IgD-negative memory B cell (primary cell): ENCODE results near the gene KDM2A. TPM values are rescaled to one million over a fixed set of nuclear protein-coding genes. Genes with fewer than 3 reads are reported as not detected.
"Not testable (repeated sequence)": the region's sequence is repeated elsewhere in the genome, so short reads cannot be mapped to it uniquely, and the experiment has no call there.

ENCODE experiments used
- H3K27ac Mint-ChIP-seq, 3 donors: one replicate each; pipeline ENCODE4 v1.8.0; 2020 to 2022; ENCODE audit warnings: mild to moderate bottlenecking in 3 of 3, mixed read lengths in 3 of 3, moderate library complexity in 1 of 3
- H3K27me3 Mint-ChIP-seq: one replicate; pipeline ENCODE4 v1.8.0; 2021; ENCODE audit warnings: mixed read lengths
- H3K36me3 Mint-ChIP-seq: one replicate; pipeline ENCODE4 v1.8.0; 2020; ENCODE audit warnings: mild to moderate bottlenecking, mixed read lengths
- H3K4me1 Mint-ChIP-seq, 3 donors: one replicate each; pipeline ENCODE4 v1.8.0; 2020 to 2022; ENCODE audit warnings: mixed read lengths in 3 of 3, mild to moderate bottlenecking in 1 of 3
- H3K4me3 Mint-ChIP-seq, 4 donors: one replicate each; pipeline ENCODE4 v1.8.0; 2020 to 2022; ENCODE audit warnings: mild to moderate bottlenecking in 4 of 4, mixed read lengths in 4 of 4, moderate library complexity in 3 of 4
- H3K9me3 Mint-ChIP-seq, 3 donors: one replicate each; pipeline ENCODE4 v1.8.0; 2020 to 2021; ENCODE audit warnings: mixed read lengths in 3 of 3, mild to moderate bottlenecking in 1 of 3
- polyA plus RNA-seq: library from polyadenylated mRNA; unstranded; fragments of 300-500 nt; fragmentation: Illumina TruSeq; gene quantifications from one replicate; pipeline ENCODE4 v1.2.3, GENCODE V29; 2021

KDM2A gene
- polyA plus RNA-seq, 1 donor from 2014 or later: 25.1 TPM

DNA sequence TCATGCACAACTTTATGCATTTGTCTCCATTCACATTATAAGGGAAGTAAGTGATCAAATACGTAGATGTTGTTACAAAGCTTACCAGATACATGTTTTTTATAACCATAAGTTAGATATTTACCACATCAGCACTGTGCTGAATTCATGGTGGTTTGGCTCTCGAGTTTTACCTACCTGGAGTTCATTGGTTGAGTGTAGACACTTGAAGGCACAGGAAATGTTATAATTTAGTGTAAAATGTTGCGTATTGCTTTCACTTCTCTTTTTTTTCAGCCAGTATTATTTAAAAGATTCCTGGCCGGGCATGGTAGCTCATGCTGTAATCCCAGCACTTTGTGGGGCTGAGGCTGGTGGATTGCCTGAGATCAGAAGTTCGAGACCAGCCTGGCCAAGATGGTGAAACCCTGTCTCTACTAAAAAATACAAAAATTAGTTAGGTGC is 94.1 kb downstream of the KDM2A start:
- Mint-ChIP-seq H3K27me3 (no peaks in the 10 kb centered on the region), H3K4me3 (peak overlapping the region in 2 of 4 donors; percentile 56 to 57), H3K9me3 (no peaks in the 10 kb centered on the region), H3K27ac (peak overlapping the region; percentile 1 to 80 (median 63)), H3K36me3 (peaks cover 7% of the 10 kb centered on the region), H3K4me1 (peaks cover 12 to 20% (median 16%) of the 10 kb centered on the region in 3 donors)

DNA sequence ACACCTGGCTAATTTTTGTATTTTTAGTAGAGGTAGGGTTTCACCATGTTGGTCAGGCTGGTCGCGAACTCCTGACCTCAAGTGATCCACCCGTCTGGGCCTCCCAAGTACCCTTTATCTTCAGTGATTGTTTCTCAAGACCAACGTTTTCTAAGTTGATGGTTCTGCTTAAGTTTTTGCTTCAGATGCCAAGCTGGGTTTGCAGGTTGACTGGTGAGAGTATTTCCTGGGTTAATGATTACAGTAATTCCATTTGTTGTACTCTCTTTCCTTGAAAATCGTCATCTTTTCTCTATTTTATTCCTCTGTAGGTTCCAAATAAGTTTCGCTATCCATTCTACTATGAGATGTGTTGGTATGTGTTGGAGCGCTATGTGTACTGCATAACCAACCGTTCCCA is 108.7 kb downstream of the KDM2A start:
- H3K36me3 Mint-ChIP-seq: peaks cover 7% of the 10 kb centered on the region
- H3K4me3 Mint-ChIP-seq: no peak overlapping the region
- H3K27me3 Mint-ChIP-seq: no peaks in the 10 kb centered on the region
- peaks cover 0 to 1% (median 1%) of the 10 kb centered on the region in 3 donors for H3K4me1 Mint-ChIP-seq
- no peaks in the 10 kb centered on the region for H3K9me3 Mint-ChIP-seq
- H3K27ac Mint-ChIP-seq: no peak overlapping the region

DNA sequence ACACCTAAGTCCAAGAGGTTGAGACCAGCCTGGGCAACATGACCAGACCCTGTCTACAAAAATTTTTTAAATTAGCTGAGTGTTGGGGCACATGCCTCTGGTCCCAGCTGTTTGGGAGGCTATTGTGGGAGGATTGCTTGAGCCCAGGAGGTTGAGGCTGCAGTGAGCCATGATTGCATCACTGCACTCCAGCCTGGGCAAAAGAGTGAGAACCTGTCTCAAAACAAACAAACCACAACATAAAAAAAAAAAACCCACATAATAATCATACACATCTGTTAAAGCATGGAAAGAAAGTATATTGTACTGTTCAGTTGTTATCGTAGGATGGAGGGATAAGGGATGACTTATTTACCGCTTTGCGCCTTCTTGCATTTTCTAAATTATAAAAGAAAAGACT is 111.3 kb downstream of the KDM2A start:
- H3K27me3 Mint-ChIP-seq: no peaks in the 10 kb centered on the region
- no peak overlapping the region for H3K27ac Mint-ChIP-seq
- H3K4me3 Mint-ChIP-seq: no peak overlapping the region
- H3K36me3 Mint-ChIP-seq: peaks cover 8% of the 10 kb centered on the region
- H3K9me3 Mint-ChIP-seq: no peaks in the 10 kb centered on the region
- H3K4me1 Mint-ChIP-seq: peaks cover 5 to 12% (median 12%) of the 10 kb centered on the region in 3 donors

DNA sequence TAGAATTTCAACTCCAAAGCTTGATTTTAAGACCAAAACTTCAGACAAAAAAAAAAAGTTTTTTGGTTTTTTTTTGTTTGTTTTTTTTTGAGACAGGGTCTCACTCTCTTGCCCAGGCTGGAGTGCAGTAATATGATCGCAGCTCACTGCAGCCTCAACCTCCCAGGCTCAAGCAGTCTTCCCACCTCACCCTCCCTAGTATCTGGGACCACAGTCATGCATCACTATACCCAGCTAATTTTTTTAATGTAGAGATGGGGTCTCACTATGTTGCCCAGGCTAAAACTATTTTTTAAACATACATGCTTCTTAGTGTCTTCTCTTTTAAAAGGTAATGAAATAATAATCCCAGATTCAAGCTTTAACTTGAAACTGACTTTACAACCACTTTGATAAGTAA is 111.8 kb downstream of the KDM2A start:
- Mint-ChIP-seq H3K27ac (no peak overlapping the region), H3K4me1 (peaks cover 5 to 12% (median 12%) of the 10 kb centered on the region in 3 donors), H3K9me3 (no peaks in the 10 kb centered on the region), H3K4me3 (no peak overlapping the region), H3K27me3 (no peaks in the 10 kb centered on the region), H3K36me3 (peaks cover 8% of the 10 kb centered on the region)

DNA sequence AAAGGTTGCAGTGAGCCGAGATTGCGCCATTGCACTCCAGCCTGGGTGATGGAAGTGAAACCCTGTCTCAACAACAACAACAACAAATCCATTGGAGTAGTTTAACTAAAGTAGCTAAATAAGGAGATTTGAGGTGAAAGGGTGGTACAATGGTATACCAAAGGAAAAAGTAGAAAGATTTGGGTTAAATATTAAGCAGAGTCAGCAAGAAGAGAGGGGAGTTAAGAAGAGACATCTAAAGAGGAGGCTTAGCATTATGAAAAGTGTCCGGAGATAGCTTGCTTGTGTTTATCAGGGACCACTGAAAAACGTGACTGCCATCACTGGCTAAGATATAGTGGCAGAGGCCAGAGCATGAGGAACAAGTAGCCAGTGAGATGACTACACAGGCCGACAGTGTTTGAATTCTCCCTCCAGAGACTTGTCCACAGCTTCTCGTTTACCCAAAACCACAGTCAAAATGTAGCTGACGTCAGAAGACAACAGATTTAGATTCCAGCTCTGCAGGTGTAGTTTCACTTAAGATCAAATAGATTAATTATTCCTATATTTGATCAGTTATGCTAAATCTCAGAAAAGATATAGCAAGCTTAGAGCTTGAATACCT is 114.6 kb downstream of the KDM2A start:
- Mint-ChIP-seq H3K9me3 (no peaks in the 10 kb centered on the region), H3K4me1 (peaks cover 6 to 14% (median 13%) of the 10 kb centered on the region in 3 donors), H3K27me3 (no peaks in the 10 kb centered on the region), H3K27ac (peak overlapping the region in 2 of 3 donors; percentile 81 to 88), H3K4me3 (peak overlapping the region in 2 of 4 donors; percentile 2 to 56), H3K36me3 (peaks cover 4% of the 10 kb centered on the region)

DNA sequence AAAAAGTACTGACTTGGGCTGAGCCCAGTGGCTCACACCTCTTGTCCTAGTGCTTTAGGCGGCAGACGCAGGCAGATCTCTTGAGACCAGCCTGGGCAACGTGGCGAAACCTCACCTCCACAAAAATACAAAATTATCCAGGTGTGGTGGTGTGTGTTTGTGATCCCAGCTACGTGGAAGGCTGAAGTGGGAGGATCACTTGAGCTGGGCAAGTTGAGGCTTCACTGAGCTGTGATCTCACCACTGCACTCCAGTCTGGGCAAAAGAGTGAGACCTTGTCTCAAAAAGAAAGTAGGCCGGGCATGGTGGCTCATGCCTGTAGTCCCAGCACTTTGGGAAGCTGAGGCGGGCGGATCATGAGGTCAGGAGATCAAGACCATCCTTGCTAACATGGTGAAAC is 115.5 kb downstream of the KDM2A start:
- Mint-ChIP-seq H3K4me1 (peaks cover 14 to 23% (median 22%) of the 10 kb centered on the region in 3 donors), H3K4me3 (peak overlapping the region in 1 of 4 donors; percentile 56), H3K27ac (peak overlapping the region; percentile 67 to 82 (median 81))
- H3K36me3 Mint-ChIP-seq, H3K9me3 Mint-ChIP-seq, H3K27me3 Mint-ChIP-seq: not testable (repeated sequence)

DNA sequence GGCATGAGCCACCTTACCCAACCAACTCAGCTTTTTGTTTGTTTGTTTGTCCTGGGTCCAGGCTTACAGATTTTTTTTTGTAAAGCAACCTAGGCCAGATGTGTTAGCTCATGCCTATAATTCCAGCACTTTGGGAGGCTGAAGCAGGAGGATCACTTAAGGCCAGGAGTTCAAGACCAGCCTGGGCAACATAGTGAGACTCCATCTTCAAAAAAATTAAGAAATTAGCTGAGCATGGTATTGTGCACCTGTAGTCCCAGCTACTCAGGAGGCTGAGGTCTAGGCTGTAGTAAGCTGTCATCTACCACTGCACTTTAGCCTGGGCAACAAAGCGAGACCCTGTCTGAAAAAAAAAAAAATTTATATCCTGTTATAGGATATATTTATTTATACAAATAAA is 118.5 kb downstream of the KDM2A start:
- H3K36me3 Mint-ChIP-seq: peaks cover 2% of the 10 kb centered on the region
- peaks cover 24 to 36% (median 33%) of the 10 kb centered on the region in 3 donors for H3K4me1 Mint-ChIP-seq
- no peaks in the 10 kb centered on the region for H3K27me3 Mint-ChIP-seq
- no peak overlapping the region for H3K4me3 Mint-ChIP-seq
- H3K27ac Mint-ChIP-seq: no peak overlapping the region
- H3K9me3 Mint-ChIP-seq: no peaks in the 10 kb centered on the region

DNA sequence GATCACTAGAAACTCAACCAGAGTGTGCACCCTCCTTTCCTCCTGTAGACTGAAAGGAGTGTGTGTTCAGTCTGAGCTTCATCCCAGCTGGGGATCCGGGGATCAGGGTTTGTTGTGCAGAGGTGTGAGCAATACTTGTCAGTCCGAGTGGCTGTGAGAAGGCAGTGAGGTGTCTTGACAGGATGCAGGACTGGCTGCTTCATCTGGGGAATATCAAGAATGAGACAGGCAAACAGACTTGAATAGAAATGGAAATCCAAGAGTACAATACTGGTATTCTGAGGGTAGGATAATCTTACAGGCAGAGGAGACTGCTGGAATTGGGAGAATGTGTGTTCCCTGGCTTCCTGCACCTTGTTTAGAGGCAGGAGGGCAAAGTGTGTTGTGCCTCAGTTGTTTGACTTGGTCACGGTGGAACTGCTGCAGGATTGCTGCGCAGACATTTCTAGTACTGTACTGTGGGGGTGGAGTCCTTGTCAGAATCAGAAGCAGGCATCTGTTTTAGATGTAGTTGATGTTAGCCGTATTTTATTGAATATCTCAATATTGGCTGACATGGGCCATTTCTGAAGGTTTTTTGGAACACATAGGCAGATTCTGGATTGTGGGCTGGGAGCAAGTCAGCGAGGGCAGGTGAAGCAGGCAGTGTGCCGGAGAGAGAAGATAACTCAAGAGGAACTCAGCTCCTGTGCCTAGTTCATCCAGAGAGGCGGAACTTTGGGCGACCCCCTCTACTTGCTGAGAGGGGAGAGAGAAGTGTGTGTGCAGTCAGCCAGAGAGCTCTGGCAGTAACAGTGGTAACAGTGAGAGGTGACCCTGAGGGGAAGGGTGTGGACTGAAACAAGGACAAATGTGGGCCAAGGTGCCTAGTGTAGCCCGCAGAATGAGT is 120.1 kb downstream of the KDM2A start:
- Mint-ChIP-seq H3K9me3 (no peaks in the 10 kb centered on the region), H3K4me1 (peaks cover 32 to 40% (median 35%) of the 10 kb centered on the region in 3 donors), H3K36me3 (no peaks in the 10 kb centered on the region), H3K27ac (peak overlapping the region; percentile 95 to 100 (median 97)), H3K4me3 (peak overlapping the region; percentile 92 to 98 (median 97)), H3K27me3 (no peaks in the 10 kb centered on the region)

DNA sequence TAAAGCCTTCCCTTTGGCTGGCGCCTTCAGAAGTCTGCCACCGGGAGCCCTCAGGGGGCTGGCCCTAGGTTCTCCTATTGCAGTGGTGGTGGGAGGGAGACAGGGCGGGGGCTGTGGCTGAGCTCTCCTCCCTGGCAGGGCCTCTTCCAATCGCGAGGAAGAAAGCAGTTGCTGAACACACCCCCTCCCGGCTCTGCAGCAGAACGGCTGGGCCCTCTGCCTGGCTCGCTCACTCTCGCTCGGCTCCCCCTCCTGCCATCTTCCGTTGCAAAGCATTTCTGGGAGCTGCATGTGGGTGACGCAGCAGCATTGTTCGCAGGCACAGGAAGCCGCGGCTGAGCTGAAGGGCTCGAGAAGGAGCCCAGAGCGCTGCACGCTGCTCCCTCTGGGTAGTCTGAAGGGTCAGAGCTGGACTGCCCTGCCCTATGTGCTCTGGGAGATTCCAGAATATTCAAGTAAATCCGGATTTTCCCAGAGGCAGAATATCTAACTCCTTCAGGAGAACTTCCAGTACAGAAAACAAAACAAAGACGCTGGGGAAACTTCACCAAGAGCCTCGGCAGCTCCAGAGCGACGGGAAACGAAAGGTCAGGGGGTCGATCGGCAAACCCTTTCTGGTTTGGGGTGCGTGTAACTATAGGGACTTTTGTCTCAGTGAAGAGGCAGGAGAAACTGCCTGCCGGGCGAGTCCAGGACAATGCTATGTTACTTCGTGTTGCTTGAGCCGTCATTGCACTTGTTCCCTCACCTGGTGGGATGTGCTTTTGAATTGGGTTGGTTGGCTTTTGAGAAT is 120.9 kb downstream of the KDM2A start:
- H3K9me3 Mint-ChIP-seq: no peaks in the 10 kb centered on the region
- H3K4me3 Mint-ChIP-seq: peak overlapping the region; percentile 92 to 98 (median 97)
- no peaks in the 10 kb centered on the region for H3K27me3 Mint-ChIP-seq
- H3K4me1 Mint-ChIP-seq: peaks cover 31 to 40% (median 35%) of the 10 kb centered on the region in 3 donors
- H3K36me3 Mint-ChIP-seq: peaks cover 3% of the 10 kb centered on the region
- H3K27ac Mint-ChIP-seq: peak overlapping the region; percentile 95 to 100 (median 97)

DNA sequence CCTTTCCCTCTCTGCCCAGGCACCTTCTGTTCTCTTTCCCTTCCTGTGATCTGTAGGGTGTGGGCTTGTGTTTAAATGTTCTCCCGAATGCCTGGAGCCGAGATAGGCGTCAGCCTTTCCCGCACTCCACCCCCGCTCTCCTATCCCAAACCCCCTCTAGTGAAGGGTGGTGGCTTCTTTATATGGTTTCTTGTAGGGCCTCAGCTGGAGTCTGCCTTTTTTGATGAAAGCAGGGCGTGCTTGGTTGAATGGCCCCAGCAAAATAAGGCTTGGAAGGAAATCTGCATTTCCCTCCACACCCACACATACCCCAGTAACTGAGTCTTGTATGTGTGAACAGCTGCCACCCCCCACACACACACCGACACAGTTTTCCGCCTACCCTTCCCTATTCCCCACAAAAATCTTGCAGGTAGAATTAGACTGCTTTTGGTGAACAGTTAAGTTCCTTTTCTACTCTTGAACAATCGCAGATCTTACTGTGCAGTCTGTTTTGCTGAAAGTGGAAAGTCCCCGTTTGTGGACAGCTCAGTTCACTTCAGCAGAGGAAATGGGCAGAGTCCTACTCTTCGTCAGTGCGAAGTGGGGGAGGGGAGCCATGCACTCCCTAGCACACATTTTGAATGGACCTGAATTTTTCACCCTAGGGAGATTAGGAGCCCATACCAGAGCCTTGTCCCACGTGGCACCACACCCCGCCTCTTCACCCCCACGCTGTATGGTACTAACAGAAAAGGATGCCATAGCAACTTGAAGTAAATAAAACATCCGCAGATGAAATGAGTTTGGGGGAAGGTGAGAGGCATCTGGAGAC is 121.7 kb downstream of the KDM2A start:
- no peaks in the 10 kb centered on the region for H3K27me3 Mint-ChIP-seq
- H3K27ac Mint-ChIP-seq: peak overlapping the region; percentile 95 to 100 (median 97)
- H3K4me3 Mint-ChIP-seq: peak overlapping the region; percentile 92 to 98 (median 97)
- peaks cover 7% of the 10 kb centered on the region for H3K36me3 Mint-ChIP-seq
- no peaks in the 10 kb centered on the region for H3K9me3 Mint-ChIP-seq
- H3K4me1 Mint-ChIP-seq: peaks cover 31 to 40% (median 35%) of the 10 kb centered on the region in 3 donors

DNA sequence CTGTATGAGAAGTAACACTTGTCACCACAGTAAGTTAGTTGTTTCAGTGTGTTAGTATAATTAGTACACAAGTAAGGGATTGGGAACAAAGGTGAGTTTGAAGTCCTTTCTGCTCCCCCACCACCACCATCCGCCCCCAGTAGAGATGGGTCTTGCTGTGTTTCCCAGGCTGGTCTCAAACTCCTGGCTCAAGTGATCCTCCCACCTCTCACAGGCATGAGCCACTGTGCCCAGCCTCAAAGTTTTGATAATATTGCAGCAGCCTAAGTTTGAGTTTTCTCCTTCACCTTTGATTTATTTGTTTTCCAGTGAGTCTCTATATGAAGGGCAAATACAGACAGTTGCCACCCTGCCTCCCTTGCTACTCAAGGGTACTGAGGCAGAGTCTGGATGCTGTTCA is 123.5 kb downstream of the KDM2A start:
- Mint-ChIP-seq H3K4me1 (peaks cover 38 to 40% (median 39%) of the 10 kb centered on the region in 3 donors), H3K27me3 (no peaks in the 10 kb centered on the region), H3K27ac (peak overlapping the region; percentile 94 to 97 (median 95)), H3K4me3 (peak overlapping the region; percentile 88 to 98 (median 90)), H3K36me3 (peaks cover 7% of the 10 kb centered on the region), H3K9me3 (no peaks in the 10 kb centered on the region)

DNA sequence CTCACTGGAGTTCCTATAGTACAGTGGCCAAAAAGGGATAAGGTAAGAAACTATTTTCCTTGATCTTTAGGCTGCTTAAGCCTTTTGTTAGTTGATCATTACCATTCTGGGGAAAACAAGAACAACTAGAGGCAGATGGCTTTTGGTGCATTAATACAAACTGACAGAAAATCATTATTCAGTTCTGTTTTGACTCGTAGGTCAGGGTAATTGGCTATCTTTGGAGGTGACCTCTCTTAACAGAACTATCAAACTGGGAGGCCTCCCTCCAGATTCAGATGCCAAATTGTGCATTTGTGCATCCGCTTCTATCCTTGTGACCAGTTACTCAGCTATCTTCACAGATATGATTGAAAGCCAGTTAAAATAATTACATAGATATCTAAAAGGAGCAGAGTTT is 124.0 kb downstream of the KDM2A start:
- peaks cover 7% of the 10 kb centered on the region for H3K36me3 Mint-ChIP-seq
- H3K27me3 Mint-ChIP-seq: no peaks in the 10 kb centered on the region
- peak overlapping the region; percentile 88 to 98 (median 90) for H3K4me3 Mint-ChIP-seq
- peak overlapping the region; percentile 94 to 97 (median 95) for H3K27ac Mint-ChIP-seq
- H3K9me3 Mint-ChIP-seq: no peaks in the 10 kb centered on the region
- peaks cover 38 to 40% (median 39%) of the 10 kb centered on the region in 3 donors for H3K4me1 Mint-ChIP-seq

DNA sequence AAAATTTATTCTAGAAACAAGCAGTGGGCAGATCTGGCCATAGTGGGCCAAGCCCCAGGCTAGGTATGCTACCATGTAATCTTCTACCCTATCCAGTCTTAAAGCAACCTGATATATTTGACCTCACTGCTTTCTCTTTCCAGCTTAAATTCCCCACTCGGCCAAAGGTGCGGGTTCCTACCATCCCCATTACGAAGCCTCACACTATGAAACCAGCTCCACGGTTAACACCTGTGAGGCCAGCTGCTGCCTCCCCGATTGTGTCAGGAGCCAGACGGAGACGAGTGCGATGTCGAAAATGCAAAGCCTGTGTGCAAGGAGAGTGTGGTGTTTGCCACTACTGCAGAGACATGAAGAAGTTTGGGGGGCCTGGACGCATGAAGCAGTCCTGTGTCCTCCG is 126.0 kb downstream of the KDM2A start:
- H3K27me3 Mint-ChIP-seq: no peaks in the 10 kb centered on the region
- H3K27ac Mint-ChIP-seq: peak overlapping the region in 1 of 3 donors; percentile 71
- peaks cover 28 to 29% (median 28%) of the 10 kb centered on the region in 3 donors for H3K4me1 Mint-ChIP-seq
- no peaks in the 10 kb centered on the region for H3K9me3 Mint-ChIP-seq
- H3K36me3 Mint-ChIP-seq: peaks cover 7% of the 10 kb centered on the region
- H3K4me3 Mint-ChIP-seq: peak overlapping the region in 1 of 4 donors; percentile 28
